OCI-M1 (cell line): ENCODE data around the gene LPCAT4.
"Not testable (repeated sequence)": the region's sequence is repeated elsewhere in the genome, so short reads cannot be mapped to it uniquely, and the experiment has no call there.

Experiments used
- DNase-seq: peaks from one replicate; lab custom pipeline; 2025; lab: John Stamatoyannopoulos, UW

The LPCAT4 gene

DNA sequence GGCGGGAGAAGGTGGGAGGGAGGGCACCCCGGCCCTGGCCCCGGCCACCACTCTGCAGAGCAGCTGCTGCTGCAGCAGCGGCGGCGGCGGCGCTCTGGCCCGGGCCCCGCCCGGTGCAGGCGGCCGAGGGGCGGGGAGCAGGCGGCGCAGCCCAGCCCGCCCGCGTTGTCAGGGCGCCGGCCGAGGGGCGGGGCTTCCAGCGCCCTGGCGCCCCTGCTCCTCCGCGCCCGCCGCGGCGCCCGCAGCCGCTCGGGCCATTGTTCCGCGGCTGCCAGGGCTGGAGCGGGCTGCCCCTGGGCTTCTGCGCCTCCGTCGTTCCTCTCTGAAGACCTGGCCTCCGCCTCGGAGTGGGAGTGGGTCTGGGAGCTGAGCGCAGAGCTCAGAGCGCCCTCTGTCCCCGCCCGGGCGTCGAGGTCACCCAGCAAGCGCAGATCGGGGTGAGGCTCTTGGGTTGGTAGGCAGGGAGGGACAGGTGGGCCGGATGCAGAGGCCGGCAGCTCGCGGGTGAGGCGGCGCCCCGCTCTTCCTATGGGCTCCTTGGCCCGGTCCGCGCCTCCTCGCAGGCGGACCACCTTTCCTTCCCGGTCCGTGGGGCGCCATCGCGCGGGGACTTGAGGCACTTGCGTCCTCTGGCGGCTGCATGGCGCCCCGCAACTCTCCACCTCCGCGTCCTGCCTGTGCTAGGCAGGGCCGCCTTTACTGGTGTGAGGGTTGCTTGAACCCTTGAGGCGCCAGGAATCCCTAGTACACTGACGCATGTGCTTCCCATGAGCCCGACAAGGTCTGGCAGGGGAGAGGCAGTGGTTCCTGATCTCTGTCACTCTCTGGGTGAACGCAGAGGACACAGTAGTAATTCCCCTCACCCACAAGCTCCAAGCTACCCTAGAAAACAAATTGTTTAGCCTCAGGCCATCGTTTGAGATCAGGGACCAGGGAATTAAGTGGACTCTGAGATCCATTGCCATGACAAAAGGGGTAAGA is at the start of gene LPCAT4:
LPCAT4 (minus strand) TSS at position 96 of the 981 bp plus-strand sequence. CDS start 96 bp downstream, outside the sequence.
- peak; percentile 94 for DNase-seq

GRCh38 chr15:34409511-34409910 is 42.5 kb upstream of the LPCAT4 start:
- not testable (repeated sequence) for DNase-seq

DNA sequence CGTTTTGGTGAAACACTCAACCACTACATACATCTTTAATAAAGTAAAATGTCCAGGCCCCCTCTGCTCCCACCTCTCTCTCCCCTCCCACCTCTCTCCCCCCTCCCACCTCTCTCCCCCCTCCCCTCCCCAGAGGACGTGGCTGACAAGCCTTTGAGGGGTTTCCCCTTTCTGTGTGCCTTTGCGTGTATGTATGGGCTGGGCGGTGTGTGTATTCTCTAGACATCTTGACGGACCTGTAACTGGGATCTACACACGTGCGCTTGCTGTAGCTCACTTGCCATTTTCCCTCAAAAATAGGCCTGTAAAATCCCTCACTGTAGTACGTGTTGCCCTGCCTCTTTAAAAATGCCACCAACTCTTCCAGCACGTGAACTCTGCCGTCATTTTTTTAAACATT is 42.0 kb upstream of the LPCAT4 start:
- not testable (repeated sequence) for DNase-seq

DNA sequence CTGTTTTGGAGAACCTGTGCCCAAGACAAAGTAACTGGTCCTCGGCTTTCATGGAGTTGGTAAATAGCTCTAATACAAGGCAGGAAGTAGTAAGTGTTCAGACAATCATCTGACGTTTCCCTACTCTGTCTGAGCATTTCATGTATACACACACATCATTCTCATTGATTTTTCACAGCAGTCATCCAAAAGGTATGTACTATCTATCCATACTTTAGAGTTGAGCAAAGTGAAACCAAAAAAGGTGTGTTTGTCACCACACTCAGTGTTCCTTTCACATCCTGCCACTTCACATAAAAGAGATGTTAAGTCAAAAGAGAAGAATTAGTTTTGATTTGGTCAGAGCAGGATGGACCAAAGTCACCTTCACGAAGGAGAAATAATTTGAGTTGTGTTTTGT is 36.9 kb upstream of the LPCAT4 start:
- DNase-seq, result not testable (repeated sequence)

- DNase-seq, result not testable (repeated sequence)
Measured at GRCh38 chr15:34403160-34403598, 36.2 kb upstream of the LPCAT4 start.

DNA sequence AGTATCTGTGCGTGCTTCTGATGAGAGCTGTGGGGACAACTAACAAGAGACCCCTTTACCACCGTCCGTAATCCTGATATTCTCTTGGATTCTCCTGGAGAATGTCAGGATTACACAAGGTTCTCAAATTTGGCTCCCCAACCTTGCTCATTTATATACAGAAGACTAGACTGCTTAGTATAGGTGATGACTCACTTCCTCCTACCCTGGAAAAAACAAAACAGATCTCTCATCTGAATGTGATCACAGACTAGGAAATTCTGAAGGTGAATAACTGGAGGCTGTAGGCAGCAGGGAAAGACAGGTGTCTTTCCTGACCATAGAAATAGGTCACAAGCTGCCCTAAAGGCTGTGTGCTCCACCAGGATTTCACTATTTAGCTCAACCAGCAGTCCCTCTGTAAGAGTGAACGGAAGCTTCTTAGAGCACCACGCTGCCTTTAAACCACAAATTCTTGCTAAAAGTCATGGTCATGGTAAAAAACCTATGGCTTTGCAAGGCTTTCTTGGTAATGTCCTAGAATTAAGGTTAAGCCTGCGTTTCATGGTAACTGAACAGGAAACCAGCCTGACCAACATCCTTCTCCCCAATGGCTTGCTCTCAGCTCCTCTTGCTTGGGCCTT is 30.8 kb upstream of the LPCAT4 start:
- not testable (repeated sequence) for DNase-seq

GRCh38 chr15:34392981-34393380 is 26.0 kb upstream of the LPCAT4 start:
- not testable (repeated sequence) for DNase-seq

- not testable (repeated sequence) for DNase-seq
Measured at GRCh38 chr15:34389594-34390086, 22.6 kb upstream of the LPCAT4 start.

- not testable (repeated sequence) for DNase-seq
Measured at GRCh38 chr15:34381829-34382521, 15.0 kb upstream of the LPCAT4 start.

- not testable (repeated sequence) for DNase-seq
Measured at GRCh38 chr15:34380491-34380890, 13.5 kb upstream of the LPCAT4 start.

DNA sequence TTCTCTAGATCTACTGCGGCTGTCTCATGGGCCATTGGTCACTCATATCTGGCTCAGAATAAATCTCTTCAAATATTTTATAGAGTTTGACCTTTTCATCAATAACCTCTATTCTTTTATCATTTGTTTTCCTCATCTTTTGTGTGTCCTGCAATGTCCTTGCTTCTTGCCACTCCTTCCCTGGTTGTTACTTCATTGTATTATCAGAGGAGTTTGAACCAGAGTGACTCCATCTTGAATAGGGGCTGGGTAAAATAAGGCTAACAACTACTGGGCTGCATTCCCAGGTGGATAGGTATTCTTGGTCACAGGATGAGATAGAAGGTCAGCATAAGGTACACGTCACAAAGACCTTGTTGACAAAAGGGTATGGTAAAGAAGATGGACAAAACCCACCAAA is 9.9 kb upstream of the LPCAT4 start:
- DNase-seq, result no peak

- DNase-seq, result not testable (repeated sequence)
Measured at GRCh38 chr15:34375541-34375940, 8.5 kb upstream of the LPCAT4 start.

- DNase-seq, result no peak
Measured at GRCh38 chr15:34374816-34375215, 7.8 kb upstream of the LPCAT4 start.

DNA sequence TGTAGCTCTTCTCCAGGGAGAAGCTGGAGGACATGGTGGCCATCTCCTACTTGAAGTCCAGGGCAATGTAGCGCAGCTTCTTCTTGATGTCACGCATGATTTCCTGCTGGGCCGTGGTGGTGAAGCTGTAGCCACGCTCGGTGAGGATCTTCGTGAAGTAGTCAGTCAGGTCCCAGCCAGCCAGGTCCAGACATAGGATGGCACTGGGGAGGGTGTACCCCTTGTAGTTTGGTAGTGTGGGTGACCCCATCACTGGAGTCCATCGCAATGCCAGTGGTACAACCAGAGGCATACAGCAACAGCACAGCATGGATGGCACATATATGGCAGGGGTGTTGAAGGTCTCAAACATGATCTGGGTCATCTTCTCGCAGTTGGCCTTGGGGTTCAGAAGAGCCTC is 7.0 kb upstream of the LPCAT4 start:
- DNase-seq, result no peak

DNA sequence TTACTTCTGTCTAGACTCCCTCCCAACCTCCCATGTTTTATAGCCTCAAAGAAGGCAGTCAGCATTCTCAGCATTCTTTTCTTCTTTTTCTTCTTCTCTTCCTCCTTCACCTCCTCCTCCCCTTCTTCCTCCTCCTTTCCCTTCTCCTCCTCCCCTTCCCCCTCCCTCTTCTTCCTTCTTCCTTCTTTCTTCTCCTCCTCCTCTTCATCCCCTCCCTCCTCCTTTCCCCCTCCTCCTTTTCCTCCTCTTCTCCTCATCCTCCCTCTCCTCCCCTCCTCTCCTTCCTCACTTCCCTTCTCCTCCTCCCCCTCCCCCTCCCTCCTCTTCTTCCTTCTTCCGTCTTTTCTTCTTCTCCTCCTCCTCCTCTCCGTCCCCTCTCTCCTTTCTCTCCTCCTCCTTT is 3.6 kb upstream of the LPCAT4 start:
- no peak for DNase-seq

- DNase-seq, result no peak
Measured at GRCh38 chr15:34370129-34370528, 3.1 kb upstream of the LPCAT4 start.

DNA sequence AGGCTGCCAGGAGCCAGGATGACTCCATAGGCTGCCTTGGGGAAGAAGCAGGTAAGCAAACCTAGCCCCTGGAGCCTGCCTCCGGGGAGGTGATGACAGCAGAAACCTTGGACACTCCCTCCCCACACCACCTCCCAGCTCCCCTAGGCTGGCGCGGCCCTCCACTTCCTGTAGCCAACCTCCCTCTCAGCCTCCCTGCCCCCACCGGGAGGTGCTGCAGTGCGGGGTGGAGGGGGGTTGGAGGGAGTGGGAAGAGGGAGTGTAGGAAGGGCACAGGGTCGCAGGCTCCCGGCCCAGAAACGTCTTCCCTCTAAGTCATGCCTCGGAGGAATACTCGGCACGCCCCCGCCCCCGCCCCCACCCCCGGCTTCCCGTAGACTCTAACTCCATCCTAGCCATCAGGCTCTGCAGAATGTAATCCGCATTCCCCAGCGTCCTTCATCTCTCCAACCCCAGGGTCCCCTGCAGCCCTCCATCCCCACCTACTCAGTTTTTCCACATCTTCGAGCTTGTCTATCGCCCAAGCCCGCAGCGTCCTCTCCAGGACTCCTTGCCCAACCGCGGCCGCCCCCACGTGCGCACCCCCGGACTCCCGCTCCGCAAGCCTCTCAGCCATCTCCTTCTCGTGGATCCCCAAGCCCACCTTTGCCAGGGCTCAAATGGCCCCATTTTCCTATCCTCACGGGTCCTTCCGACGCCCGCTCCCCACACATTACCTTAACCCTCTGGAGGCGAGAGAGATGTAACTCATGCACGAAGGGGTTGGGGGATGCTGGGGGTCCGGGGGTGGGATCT is 528 bp downstream of the LPCAT4 start:
- DNase-seq, result peak; percentile 61

DNA sequence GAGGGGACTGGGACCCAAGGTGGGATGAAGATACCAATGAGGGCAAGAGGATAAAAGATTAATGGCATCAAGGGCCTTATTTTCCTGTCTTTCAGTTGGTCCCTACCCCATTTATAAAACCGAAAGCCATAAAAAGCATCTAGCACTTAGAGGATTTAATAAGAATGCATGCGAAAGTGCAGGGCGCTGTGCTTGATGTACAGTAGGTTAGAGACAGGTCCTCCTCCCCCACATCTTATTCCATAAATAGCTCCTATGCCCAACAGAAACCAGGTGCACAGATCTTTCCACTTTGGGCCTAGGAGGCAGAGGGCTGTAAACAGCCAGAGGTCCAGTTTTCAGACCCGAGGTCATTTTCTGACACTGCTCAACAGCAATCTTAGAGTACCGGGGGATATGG is 1.2 kb downstream of the LPCAT4 start:
- no peak for DNase-seq

GRCh38 chr15:34365091-34365825 is 1.7 kb downstream of the LPCAT4 start:
- no peak for DNase-seq

- no peak for DNase-seq
Measured at GRCh38 chr15:34364041-34364440, 3.0 kb downstream of the LPCAT4 start.
